KMS-11 (cell line): ENCODE measurements around the gene ECSCR.
A peak's percentile ranks its signal among the peaks of the same experiment; 100 is the strongest.

Source experiments
- H2AFZ ChIP-seq: fragments of 200-600 bp; sonication (generic); 2 replicates; pipeline ENCODE4 v1.6.1; 2016; ENCODE audit warnings: antibody characterized with exemption, mixed run types, low read depth
- H3K27ac ChIP-seq: fragments of 200-600 bp; sonication (generic); 2 replicates; pipeline ENCODE4 v1.6.1; 2016; ENCODE audit warnings: mild to moderate bottlenecking, mixed run types
- H3K27me3 ChIP-seq: fragments of 200-600 bp; sonication (generic); 2 replicates; pipeline ENCODE4 v1.6.1; 2017; ENCODE audit warnings: mild to moderate bottlenecking, low read depth, mixed run types, moderate library complexity; ENCODE audit not compliant: insufficient read depth
- H3K36me3 ChIP-seq: fragments of 200-600 bp; sonication (generic); 2 replicates; pipeline ENCODE4 v1.6.1; 2017; ENCODE audit warnings: mild to moderate bottlenecking, mixed run types; ENCODE audit not compliant: insufficient read depth
- H3K4me1 ChIP-seq: fragments of 200-600 bp; sonication (generic); 2 replicates; pipeline ENCODE4 v1.6.1; 2016; ENCODE audit warnings: mild to moderate bottlenecking, low read depth, mixed run types; ENCODE audit not compliant: poor library complexity, severe bottlenecking
- H3K4me2 ChIP-seq: fragments of 200-600 bp; sonication (generic); 2 replicates; pipeline ENCODE4 v1.7.0; 2016; ENCODE audit warnings: mild to moderate bottlenecking, mixed run types
- H3K4me3 ChIP-seq: fragments of 200-600 bp; sonication (generic); IDR thresholded peaks from 2 replicates; pipeline ENCODE4 v1.6.1; 2017; ENCODE audit warnings: low read depth, low read length, mixed read lengths; ENCODE audit not compliant: insufficient read depth
- H3K79me2 ChIP-seq: fragments of 200-600 bp; sonication (generic); 2 replicates; pipeline ENCODE4 v1.6.1; 2016; ENCODE audit warnings: low read depth, mixed run types; ENCODE audit not compliant: insufficient read depth
- H3K9ac ChIP-seq: fragments of 200-600 bp; sonication (generic); 2 replicates; pipeline ENCODE4 v1.6.1; 2016; ENCODE audit warnings: mild to moderate bottlenecking, mixed run types
- H4K20me1 ChIP-seq: fragments of 200-600 bp; sonication (generic); 2 replicates; pipeline ENCODE4 v1.6.1; 2016; ENCODE audit warnings: mild to moderate bottlenecking, mixed run types; ENCODE audit not compliant: insufficient read depth
- TF ChIP-seq, protein P1 (sequence below): fragments of 200-600 bp; sonication (generic); conservative IDR thresholded peaks from 2 replicates; pipeline ENCODE4 v1.6.1; 2017; ENCODE audit warnings: low read depth, mild to moderate bottlenecking, antibody characterized with exemption, low read length, moderate library complexity, mixed read lengths

The ECSCR gene

GRCh38 chr5:139419226-139420192 is 43.0 kb downstream of the ECSCR start:
- Histone ChIP-seq H3K9ac (no peak overlapping the region), H3K4me3 (no peak overlapping the region), H3K4me1 (peaks cover 68% of the 10 kb centered on the region)

DNA sequence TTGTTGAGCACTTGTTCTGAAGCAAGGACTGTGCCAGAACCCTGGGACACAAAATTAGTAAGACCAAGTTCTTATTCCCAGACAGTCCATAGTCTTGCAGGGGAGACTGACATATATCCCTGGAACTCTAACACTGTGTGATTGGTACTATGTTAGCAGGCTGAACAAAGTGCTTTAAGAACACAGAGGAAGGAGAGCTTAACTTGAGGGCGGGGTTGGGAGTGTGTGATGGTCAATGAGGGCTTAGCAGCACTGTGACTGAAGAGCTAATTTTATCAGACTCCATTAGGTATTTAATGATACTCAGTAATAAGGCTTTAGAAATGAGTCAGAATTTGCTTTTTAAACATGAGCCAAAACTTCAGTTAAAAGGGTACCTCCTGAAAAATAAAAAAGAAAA is 43.8 kb downstream of the ECSCR start:
- H3K79me2 ChIP-seq = no peaks in the 10 kb centered on the region
- no peak overlapping the region for H3K27ac ChIP-seq
- no peak overlapping the region for H3K4me2 ChIP-seq
- no peak overlapping the region for H2AFZ ChIP-seq
- no peak overlapping the region for H3K9ac ChIP-seq
- peaks cover 75% of the 10 kb centered on the region for H3K4me1 ChIP-seq
- H3K4me3 ChIP-seq = no peak overlapping the region
- H3K36me3 ChIP-seq = no peaks in the 10 kb centered on the region
- no peaks in the 10 kb centered on the region for H3K27me3 ChIP-seq
- TF ChIP-seq, protein P1, sequence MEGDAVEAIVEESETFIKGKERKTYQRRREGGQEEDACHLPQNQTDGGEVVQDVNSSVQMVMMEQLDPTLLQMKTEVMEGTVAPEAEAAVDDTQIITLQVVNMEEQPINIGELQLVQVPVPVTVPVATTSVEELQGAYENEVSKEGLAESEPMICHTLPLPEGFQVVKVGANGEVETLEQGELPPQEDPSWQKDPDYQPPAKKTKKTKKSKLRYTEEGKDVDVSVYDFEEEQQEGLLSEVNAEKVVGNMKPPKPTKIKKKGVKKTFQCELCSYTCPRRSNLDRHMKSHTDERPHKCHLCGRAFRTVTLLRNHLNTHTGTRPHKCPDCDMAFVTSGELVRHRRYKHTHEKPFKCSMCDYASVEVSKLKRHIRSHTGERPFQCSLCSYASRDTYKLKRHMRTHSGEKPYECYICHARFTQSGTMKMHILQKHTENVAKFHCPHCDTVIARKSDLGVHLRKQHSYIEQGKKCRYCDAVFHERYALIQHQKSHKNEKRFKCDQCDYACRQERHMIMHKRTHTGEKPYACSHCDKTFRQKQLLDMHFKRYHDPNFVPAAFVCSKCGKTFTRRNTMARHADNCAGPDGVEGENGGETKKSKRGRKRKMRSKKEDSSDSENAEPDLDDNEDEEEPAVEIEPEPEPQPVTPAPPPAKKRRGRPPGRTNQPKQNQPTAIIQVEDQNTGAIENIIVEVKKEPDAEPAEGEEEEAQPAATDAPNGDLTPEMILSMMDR = no peak
- H4K20me1 ChIP-seq = no peaks in the 10 kb centered on the region

More at GRCh38 chr5:139419226-139420192, 43.0 kb downstream of the ECSCR start:
- Histone ChIP-seq H3K27ac (no peak overlapping the region), H3K36me3 (no peaks in the 10 kb centered on the region), H3K27me3 (no peaks in the 10 kb centered on the region), H3K79me2 (no peaks in the 10 kb centered on the region), H2AFZ (no peak overlapping the region), H4K20me1 (no peaks in the 10 kb centered on the region), H3K4me2 (no peak overlapping the region)
- TF ChIP-seq, protein P1 = no peak

- Histone ChIP-seq H3K79me2 (no peaks in the 10 kb centered on the region), H4K20me1 (no peaks in the 10 kb centered on the region), H3K4me1 (peaks cover 86% of the 10 kb centered on the region), H3K4me3 (no peak overlapping the region), H2AFZ (no peak overlapping the region), H3K36me3 (no peaks in the 10 kb centered on the region), H3K4me2 (peak overlapping the region; percentile 17; the same call in 1 of the 2 replicates), H3K27ac (no peak overlapping the region; the same call in 1 of the 2 replicates), H3K27me3 (no peaks in the 10 kb centered on the region), H3K9ac (no peak overlapping the region)
- TF ChIP-seq, protein P1 = no peak
Measured at GRCh38 chr5:139417214-139417613, 45.3 kb downstream of the ECSCR start.

GRCh38 chr5:139416651-139417050 is 45.9 kb downstream of the ECSCR start:
- Histone ChIP-seq H3K27ac (peak overlapping the region; percentile 94), H4K20me1 (no peaks in the 10 kb centered on the region), H3K27me3 (no peaks in the 10 kb centered on the region), H3K4me1 (peaks cover 86% of the 10 kb centered on the region), H3K4me3 (no peak overlapping the region), H3K9ac (no peak overlapping the region), H2AFZ (no peak overlapping the region; the same call in 1 of the 2 replicates), H3K4me2 (peak overlapping the region; percentile 94; the same call in 1 of the 2 replicates), H3K79me2 (no peaks in the 10 kb centered on the region), H3K36me3 (no peaks in the 10 kb centered on the region)
- TF ChIP-seq, protein P1 = no peak
